Measurements from ENCODE around the gene SLC25A17.
A peak's percentile ranks its signal among the peaks of the same experiment; 100 is the strongest.
"Not testable (repeated sequence)": the region's sequence is repeated elsewhere in the genome, so short reads cannot be mapped to it uniquely, and the experiment has no call there.

Gene SLC25A17

DNA sequence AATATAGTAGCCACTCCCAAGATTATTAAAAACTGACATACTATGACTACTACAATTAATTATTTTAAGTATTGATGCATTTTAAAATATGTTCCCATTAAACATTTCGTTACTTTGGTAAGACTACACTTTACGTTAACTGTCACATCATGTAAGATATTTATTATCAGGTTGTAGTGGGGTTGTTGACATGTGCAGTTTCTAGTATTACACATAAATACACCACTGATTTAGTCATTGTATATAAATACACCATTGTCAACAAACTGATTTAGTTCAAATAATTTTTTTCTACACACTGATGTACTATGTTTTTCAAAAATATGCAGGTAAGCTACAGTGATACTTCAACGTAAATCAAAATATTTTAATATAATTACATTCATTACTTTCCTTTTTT, 25.8 kb upstream of the SLC25A17 start:
- TF ChIP-seq, protein P1, sequence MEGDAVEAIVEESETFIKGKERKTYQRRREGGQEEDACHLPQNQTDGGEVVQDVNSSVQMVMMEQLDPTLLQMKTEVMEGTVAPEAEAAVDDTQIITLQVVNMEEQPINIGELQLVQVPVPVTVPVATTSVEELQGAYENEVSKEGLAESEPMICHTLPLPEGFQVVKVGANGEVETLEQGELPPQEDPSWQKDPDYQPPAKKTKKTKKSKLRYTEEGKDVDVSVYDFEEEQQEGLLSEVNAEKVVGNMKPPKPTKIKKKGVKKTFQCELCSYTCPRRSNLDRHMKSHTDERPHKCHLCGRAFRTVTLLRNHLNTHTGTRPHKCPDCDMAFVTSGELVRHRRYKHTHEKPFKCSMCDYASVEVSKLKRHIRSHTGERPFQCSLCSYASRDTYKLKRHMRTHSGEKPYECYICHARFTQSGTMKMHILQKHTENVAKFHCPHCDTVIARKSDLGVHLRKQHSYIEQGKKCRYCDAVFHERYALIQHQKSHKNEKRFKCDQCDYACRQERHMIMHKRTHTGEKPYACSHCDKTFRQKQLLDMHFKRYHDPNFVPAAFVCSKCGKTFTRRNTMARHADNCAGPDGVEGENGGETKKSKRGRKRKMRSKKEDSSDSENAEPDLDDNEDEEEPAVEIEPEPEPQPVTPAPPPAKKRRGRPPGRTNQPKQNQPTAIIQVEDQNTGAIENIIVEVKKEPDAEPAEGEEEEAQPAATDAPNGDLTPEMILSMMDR (IDR thresholded peaks at IDR 0.05; ENCODE audit: unreplicated experiment in 3 of 3) = no peak
- H3K4me3 Mint-ChIP-seq = no peak overlapping the region
- no peaks in the 10 kb centered on the region for H3K27me3 Mint-ChIP-seq (ENCODE audit: low read depth)
- H3K9me3 Mint-ChIP-seq = no peaks in the 10 kb centered on the region
- no peak overlapping the region for H3K27ac Mint-ChIP-seq
- peaks cover 62% of the 10 kb centered on the region for H3K36me3 Mint-ChIP-seq (ENCODE audit: low read depth)
- no peaks in the 10 kb centered on the region for H3K4me1 Mint-ChIP-seq

DNA sequence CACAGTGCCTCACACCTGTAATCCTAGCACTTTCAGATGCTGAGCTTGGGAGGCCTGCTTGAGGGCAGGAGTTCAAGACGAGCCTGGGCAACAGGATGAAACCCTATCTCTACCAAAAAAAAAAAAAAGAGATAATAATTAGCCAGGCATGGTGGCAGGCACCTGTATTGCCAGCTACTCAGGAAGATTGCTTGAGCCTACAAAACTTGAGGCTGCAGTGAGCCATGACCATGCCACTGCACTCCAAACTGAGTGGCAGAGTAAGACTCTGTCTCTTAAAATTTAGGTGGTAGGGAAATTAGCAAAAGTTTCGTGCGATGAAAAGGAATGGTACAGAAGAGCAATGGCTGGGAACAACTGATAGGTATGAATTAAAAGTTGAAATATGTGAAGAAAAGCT, 19.3 kb upstream of the SLC25A17 start:
- TF ChIP-seq, protein P1 (IDR thresholded peaks at IDR 0.05; ENCODE audit: unreplicated experiment in 3 of 3) = no peak
- Mint-ChIP-seq H3K36me3 (ENCODE audit: low read depth) (peaks cover 73% of the 10 kb centered on the region), H3K4me3 (no peak overlapping the region), H3K27ac (no peak overlapping the region), H3K27me3 (ENCODE audit: low read depth) (no peaks in the 10 kb centered on the region), H3K4me1 (no peaks in the 10 kb centered on the region), H3K9me3 (no peaks in the 10 kb centered on the region)

DNA sequence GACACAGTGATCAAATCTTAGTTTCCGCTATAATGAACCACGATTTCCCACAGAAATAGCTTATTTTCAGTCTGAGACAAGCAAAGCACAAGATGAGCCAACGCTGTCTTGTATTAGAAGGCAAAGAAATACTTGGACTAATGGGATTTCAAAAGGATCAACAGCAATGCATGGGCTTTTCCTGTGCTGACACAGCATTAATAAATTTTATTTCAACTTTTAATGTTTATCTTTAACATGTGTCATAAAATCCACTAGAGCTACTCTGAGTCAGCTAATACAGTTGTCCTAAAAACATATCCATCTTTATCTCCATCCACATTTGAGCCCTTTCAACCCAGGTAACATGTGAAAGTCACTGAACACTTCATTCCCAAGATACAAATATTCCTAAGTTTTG, 15.5 kb upstream of the SLC25A17 start:
- Mint-ChIP-seq H3K36me3 (ENCODE audit: low read depth) (peaks cover 67% of the 10 kb centered on the region), H3K4me1 (no peaks in the 10 kb centered on the region), H3K4me3 (no peak overlapping the region), H3K9me3 (no peaks in the 10 kb centered on the region), H3K27ac (no peak overlapping the region), H3K27me3 (ENCODE audit: low read depth) (no peaks in the 10 kb centered on the region)
- TF ChIP-seq, protein P1 (IDR thresholded peaks at IDR 0.05; ENCODE audit: unreplicated experiment in 3 of 3) = no peak

DNA sequence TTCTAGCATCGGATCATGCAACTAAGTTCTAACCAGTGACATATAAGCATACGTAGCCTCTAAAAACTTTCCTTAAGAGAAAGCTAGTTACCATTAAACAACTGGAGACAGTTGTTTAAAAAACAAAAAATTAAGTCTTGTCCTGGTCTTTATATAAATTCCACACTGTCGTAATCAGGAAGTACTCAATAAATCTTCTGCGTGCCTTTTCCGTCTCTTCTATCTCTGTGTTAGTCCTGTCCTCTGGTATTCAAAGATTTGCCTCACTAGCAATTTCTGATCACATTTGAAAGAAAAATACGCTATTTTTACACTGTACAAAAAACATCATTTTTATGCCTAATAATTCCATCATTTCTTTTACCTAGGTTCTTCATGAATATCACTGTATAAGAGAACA, 10.0 kb upstream of the SLC25A17 start:
- Mint-ChIP-seq H3K27me3 (ENCODE audit: low read depth) (no peaks in the 10 kb centered on the region), H3K27ac (peak overlapping the region in 1 of 3 experiments; percentile 72), H3K36me3 (ENCODE audit: low read depth) (peaks cover 70% of the 10 kb centered on the region), H3K4me3 (no peak overlapping the region), H3K4me1 (no peaks in the 10 kb centered on the region), H3K9me3 (no peaks in the 10 kb centered on the region)
- TF ChIP-seq, protein P1 (IDR thresholded peaks at IDR 0.05; ENCODE audit: unreplicated experiment in 3 of 3) = no peak

DNA sequence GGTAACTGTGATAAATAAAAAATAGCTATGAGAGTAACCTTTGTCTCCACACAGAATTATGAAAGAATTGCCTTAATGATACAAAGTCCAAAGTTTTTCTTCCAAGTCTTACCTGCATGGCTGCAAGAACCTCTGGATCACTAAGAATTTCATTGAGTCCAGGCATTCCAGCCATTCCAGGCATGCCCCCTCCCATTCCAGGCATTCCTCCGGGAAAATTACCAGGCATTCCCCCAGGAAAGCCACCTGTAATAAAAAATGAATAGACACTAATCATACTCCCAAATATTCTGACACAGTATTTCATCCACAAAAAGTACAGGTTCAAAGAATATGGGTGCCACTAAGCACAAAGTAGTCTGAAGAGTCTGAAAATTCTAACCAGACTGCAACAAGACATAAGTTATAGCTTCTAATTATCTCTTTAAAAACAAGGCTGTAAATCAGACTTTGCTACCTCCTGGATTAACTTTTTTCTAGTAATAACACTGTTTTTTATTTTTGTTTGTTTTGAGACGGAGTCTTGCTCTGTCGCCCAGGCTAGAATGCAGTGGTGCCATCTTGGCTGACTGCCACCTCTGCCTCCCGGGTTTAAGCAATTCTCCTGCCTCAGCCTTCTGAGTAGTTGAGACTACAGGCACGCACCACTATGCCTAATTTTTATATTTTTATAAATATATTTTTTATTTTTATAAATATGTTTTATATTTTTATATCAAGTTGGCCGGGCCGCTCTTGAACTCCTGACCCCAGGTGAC, 8.0 kb upstream of the SLC25A17 start:
- H3K27ac Mint-ChIP-seq = peak overlapping the region in 1 of 3 experiments; percentile 82
- TF ChIP-seq, protein P1 (IDR thresholded peaks at IDR 0.05; ENCODE audit: unreplicated experiment in 3 of 3) = no peak
- H3K4me3 Mint-ChIP-seq = no peak overlapping the region
- peaks cover 70% of the 10 kb centered on the region for H3K36me3 Mint-ChIP-seq (ENCODE audit: low read depth)
- no peaks in the 10 kb centered on the region for H3K9me3 Mint-ChIP-seq
- no peaks in the 10 kb centered on the region for H3K27me3 Mint-ChIP-seq (ENCODE audit: low read depth)
- H3K4me1 Mint-ChIP-seq = no peaks in the 10 kb centered on the region

DNA sequence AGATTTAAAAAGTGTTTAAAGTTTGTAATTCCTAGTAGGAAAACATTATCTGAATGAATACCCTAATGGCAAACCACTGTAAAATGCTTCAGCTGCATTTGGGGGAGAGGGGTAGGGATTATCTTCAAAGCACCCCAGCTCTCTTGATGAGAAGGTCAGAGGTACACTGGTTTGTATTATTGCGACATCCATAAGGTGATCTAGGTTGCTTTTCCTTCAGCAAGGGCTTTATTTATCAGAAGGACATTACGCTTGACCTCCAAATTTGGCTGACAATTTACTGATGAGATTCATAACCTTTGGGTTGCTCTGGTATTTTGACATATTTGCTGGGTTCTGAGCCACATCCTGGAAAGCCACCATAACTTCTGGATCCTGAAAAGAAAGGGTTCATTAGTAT, 7.1 kb upstream of the SLC25A17 start:
- not testable (repeated sequence) for H3K4me1 Mint-ChIP-seq; H3K27me3 Mint-ChIP-seq (ENCODE audit: low read depth); H3K27ac Mint-ChIP-seq; H3K9me3 Mint-ChIP-seq; H3K4me3 Mint-ChIP-seq
- peaks cover 66% of the 10 kb centered on the region for H3K36me3 Mint-ChIP-seq (ENCODE audit: low read depth)

Data from nephron (organoid).